GM21576 (cell line): ENCODE measurements around the gene MTARC2.
"Not testable (repeated sequence)": the region's sequence is repeated elsewhere in the genome, so short reads cannot be mapped to it uniquely, and the experiment has no call there.

Experiments used
- ATAC-seq: cut with Tn5 transposase; IDR thresholded peaks from one replicate; pipeline ENCODE4 v1.9.1; 2021; ENCODE audit warnings: mild to moderate bottlenecking, moderate library complexity; ENCODE audit not compliant: unreplicated experiment

The MTARC2 gene

GRCh38 chr1:220730486-220730885 is 17.6 kb upstream of the MTARC2 start:
- ATAC-seq = no peak

- no peak for ATAC-seq
Measured at GRCh38 chr1:220732137-220732536, 16.0 kb upstream of the MTARC2 start.

DNA sequence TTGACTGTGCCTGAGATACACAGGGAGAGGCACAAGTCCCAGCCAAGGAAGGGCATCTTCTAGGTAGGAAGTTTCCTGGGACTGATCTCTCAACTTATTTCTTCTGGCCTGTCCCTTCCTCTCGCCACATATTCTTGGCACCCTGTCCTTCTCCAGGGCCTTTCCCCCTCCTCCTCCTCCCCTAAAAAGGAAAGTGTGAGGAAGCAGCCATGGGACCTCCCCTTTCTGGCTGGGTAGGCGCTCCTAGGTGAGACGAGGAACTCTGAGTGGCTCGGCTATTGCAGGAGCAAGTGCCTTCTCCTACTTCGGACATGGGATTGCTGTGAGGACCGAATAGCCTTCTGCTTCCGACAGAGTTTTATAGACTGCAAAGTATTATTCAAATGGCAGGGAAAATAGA is 15.5 kb upstream of the MTARC2 start:
- ATAC-seq = no peak

DNA sequence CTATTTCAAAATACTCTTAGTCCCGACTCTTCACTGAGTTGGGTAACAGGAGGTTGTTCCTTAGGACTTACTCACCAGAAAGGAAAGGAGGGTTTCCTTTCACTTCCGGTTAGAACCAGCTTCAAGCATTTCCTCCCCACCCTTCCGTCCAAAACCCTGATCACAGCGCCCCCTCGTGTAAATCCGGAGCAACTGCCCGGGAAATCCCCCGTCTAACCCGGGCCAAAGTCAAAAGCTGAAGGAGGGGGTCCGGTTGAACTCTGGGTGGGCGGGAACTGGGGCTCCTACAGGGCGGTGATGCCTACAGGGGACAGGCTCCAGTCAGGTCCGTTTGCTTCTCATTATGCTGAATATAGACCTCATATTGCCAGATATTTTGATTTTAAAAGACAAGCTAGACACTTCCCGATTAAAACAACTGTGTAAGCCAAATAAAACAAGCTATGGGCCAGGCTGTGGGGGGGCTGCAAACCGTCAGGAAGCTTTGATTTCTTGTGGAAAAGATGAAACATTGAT is 15.0 kb upstream of the MTARC2 start:
- peak; percentile 83 for ATAC-seq

DNA sequence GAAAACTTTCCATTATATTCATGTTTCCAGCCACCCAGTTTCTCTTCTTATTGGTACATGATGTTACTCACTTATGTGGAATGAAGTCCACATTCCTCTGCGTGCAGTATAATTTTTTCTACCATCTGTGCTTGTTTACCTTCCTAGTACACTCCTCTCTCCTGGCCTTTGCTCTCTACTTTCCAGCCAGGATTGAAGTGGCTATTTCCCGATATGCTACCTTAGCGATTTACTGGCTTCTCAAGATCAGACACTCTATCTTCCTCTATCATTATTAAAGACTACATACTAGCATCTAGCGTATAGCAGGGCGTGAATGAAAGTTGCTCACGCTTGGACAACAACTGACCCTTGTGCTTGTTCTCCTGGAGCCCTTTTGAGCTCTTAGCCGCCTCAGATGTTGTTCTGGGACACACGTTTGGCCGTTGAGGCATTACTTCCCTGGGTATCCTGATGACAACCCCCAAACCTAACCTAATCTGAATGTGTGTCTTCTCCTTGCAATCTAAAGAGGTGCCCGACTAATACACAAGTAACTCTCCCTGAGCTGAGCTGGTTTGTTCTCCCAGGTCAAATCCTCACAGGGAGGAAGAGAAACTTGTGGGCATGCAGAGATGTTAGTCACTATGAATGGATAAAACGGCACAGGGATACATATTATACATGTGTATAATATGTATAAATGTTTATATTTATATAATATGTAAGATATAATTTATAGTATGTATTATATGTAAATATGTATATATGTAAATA is 13.4 kb upstream of the MTARC2 start:
- no peak for ATAC-seq

DNA sequence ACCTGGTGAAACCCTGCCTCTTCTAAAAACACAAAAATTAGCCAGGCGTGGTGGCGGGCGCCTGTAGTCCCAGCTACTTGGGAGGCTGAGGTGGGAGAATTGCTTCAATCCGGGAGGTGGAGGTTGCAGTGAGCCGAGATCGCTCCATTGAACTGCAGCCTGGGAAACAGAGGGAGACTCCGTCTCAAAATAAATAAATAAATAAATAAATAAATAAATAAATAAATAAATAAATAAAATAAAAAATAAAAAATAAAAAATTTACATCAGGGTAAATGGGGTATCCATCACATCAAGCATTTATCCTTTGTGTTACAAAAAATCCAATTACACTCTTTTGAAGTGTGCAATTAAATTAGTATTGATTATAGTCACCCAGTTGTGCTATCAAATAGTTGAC is 11.8 kb upstream of the MTARC2 start:
- ATAC-seq = not testable (repeated sequence)

GRCh38 chr1:220741349-220741748 is 6.8 kb upstream of the MTARC2 start:
- no peak for ATAC-seq

GRCh38 chr1:220741825-220742224 is 6.3 kb upstream of the MTARC2 start:
- ATAC-seq = no peak

DNA sequence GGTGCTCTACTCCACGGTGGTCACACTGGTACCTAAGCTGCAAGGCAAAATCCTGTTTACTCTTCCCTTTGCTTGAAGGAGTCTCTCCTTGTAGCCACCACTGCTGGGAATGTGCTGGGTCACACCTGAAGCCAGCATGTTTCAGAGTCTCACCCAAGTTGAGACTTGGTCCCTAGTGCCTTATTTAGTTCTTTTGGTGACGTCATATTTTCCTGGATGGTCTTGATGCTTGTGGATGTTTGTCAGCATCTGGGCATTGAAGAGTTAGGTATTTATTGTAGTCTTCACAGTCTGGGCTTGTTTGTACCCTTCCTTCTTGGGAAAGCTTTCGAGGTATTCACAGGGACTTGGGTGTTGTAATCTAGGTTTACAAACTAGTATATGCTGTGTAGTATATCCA is 5.6 kb upstream of the MTARC2 start:
- ATAC-seq = no peak

DNA sequence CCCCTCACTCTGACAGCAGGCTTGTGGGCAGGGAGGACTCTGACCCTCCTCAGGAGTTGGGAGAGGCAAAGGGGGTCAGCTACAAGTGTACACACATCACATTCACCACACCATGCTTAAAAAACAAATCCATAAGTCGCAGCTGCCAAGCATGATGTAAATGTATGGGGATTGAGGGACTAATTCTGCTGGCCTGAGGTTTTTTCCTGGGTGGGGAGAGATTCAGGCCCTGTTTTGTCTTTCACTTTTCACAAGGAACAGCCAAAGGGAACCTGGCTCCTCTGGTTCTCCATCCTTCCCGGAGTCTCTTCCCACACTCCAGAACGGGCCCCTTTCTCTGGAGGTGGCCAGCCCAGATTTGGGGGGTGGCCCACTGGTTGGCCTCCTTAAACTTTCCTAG is 1.3 kb upstream of the MTARC2 start:
- no peak for ATAC-seq

DNA sequence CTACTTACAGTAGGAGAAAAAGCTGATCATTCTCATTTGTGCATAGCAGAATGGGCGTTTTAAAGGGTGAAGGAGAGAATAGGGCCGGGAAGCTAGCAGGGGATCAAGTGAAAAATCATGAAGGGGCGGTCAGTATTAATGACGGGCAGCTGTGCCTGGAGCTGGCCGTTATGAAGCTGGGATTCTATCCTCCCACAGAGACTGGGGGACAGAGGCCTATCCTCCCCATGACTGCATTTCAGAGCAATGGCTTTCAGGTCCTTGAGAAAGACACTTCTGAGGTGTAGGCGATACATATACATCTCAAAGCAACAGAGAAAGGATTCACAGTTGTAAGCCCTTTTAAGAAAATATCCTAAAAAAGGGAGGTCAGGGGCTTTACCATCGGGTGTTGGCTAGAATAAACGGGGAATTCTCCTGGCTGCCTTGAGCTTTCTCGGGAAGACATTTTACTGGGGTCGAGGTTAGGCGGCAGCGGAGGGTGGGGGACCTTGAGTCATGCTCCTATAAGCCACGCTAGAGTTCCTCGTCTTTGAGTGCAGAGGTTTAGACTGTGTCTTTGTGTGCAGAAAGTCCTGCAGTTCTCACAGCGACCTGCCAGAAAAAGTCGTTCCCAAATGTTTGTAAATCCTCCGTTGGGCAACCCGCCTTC is 559 bp upstream of the MTARC2 start:
- peak; percentile 15 for ATAC-seq

- no peak for ATAC-seq
Measured at GRCh38 chr1:220748936-220749335, 814 bp downstream of the MTARC2 start.

DNA sequence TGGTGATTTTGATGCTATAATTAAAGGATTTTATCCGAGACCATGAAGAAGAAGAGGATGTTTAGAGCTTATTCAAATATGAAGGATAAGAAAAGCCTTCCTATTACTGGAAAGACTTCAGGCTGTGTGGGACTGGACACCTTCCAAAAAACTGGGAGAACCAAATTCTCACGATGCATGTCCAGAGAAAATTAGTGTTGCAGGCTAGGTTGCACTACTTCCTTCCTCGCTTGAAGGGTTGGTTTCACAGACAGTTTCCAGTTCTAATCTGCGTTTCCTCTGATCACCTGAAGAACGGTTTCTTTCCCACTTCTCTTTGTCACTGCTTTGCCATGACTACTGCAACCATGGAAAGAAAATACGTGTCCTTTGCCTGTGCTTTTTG is 2.0 kb downstream of the MTARC2 start:
- ATAC-seq = no peak

DNA sequence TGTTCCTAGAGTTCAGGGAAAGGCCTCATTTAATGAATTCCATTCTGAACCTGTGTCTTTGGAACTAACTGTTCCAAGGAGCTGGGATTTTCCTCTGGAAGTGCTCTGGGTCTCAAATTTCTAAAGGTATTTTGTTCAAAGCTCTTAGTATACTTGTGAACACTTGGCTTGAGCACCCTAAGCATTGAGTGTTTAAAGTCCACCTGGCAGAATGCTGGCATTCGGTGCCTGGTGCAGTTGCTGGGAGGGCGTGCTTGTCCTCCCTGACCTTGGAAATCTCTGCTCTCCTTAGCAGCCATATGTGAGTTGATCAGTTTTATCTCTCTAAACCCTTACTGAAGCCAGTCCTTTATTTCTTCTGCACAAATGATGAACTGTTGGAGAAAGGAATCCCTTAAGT is 3.0 kb downstream of the MTARC2 start:
- ATAC-seq = no peak

GRCh38 chr1:220754212-220754917 is 6.2 kb downstream of the MTARC2 start:
- ATAC-seq = no peak

DNA sequence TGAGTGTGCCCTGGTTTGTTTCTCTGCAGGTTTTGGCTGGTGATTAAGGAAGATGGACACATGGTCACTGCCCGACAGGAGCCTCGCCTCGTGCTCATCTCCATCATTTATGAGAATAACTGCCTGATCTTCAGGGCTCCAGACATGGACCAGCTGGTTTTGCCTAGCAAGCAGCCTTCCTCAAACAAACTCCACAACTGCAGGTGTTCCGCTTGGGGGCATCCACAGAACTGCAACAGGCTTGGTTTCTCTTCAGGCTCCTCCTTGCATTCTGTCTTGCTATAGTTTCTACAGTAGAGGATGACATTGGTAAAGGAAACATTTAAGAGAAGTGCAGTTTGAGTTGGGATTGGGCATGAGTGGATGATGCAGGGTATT is 6.8 kb downstream of the MTARC2 start:
- ATAC-seq = no peak

DNA sequence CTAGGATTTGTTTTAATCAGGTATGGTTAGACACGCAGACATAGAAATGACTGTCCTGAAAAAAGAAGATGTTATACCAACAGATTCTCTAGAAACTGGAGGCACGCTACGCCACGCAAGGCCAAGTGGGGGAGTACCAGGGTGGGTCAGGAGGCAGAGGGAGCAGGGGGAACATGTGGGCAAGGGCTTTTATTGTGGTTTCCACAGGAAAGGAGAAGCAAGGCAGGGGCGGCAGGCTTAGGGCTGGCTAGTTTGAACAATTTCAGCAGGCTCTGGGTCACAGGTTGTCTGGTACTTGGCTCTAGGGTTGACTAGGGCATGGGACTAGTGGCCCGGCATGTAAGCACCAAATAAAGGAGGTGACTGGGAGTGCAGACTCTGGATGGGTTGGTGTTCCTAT is 7.2 kb downstream of the MTARC2 start:
- ATAC-seq = no peak

GRCh38 chr1:220757441-220757840 is 9.3 kb downstream of the MTARC2 start:
- no peak for ATAC-seq

- ATAC-seq = no peak
Measured at GRCh38 chr1:220759147-220759546, 11.0 kb downstream of the MTARC2 start.

DNA sequence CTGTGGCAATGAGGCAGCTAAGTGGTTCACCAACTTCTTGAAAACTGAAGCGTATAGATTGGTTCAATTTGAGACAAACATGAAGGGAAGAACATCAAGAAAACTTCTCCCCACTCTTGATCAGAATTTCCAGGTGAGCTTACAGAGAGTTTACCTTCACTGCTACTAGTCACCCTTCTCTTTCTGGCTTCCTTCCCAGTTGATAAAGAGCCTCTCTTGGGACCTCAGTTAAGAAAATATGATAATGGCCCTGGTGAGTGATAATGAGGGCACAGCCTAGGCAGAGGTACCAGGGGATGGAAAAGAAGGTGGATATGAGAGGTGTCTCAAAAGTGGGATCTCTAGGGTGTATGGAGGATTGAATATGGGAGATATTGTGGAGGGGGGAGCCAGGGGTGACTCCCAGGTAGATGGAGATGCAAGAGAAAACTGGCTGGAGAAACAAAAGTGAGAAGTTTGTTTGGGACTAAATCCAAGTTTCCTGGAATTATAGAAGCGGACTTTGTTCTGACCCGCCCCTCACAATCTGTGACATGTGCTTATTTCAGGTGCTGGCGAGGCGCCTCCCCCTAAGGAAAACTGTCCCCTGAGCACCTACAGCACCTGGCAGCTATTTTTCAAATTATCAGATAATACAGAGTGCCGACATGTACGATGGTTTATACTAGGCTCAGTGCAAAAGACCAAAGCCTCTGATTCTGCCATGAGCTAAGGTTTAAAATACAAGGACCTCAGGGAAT is 13.7 kb downstream of the MTARC2 start:
- no peak for ATAC-seq

DNA sequence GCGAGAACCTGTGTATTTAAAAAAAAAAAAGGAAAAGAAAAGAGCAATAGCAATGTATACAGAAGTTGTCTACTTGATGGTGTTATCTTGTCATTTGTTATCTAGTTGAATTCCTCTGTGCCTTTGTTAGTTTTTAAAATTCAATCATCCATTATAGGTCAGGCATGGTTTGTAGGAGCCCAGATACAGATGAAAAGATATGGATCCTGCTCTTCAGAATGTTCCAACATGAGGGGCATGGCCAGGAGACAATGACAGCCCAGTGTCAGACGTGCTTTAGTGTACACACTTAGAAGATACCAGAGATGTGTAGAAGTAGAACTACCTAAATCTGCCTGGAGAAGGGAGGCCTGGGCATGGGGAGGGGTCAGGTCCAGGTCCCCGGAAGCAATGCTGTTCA is 16.6 kb downstream of the MTARC2 start:
- no peak for ATAC-seq
